GM19238 (cell line): ENCODE results near the gene CASP12.

Experiments
- DNase-seq: peaks from one replicate; pipeline ENCODE4 v3.0.0; 2011; ENCODE audit warnings: low spot score; ENCODE audit not compliant: insufficient read length

CASP12 gene

GRCh38 chr11:104892723-104893511, 5.3 kb downstream of the CASP12 start:
- DNase-seq = no peak

- no peak for DNase-seq
These were observed 7.1 kb downstream of the CASP12 start for GRCh38 chr11:104891135-104891534.

DNA sequence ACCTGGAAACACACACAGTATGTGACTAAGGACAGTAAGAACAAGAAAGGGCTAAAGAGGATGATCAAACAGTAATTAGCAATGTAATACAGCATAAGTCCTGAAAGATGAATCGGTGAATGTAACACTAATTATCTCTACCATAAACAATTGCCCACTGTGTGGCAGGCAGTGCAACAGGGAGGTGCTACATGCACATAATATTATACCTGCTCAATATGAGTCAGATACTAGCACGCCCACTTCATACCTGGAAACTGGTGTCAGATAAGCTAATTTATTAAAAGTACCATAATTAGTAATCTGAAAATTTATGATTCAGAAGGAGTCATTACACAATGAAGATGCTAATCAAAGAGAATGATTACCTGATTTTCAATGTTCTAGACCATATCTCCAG, 14.9 kb downstream of the CASP12 start:
- DNase-seq = no peak

DNA sequence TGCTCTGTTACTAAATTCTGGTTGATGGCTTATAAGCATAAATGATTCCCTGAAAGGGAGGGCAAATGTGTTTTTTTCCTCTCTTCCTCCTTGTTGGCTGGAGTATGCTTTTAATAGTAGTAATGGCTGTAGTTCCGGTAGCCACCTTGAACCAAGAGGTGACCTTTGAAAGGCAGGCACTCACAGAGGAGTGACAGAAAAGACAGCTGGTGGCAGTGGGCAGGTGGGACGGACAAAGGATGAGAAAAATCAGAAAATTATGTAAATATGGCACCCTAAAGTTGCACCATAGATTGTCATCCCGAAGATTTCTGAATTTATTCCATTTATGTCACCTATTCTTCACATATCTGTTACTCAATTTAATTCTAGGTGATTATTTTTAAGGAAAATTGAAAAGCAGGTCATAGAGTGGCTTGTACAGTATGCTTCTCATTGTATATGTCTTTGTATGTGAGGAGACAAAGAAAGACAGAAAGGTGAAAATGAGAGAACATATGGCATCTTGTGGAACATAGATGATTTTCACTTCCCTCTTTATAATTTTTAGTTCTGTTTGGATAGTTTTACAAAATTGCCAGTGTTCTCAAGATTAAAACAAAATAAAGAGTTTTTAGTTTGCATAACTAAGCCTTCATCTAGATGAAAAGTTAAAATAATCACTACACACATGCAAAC, 17.0 kb downstream of the CASP12 start:
- DNase-seq = no peak

DNA sequence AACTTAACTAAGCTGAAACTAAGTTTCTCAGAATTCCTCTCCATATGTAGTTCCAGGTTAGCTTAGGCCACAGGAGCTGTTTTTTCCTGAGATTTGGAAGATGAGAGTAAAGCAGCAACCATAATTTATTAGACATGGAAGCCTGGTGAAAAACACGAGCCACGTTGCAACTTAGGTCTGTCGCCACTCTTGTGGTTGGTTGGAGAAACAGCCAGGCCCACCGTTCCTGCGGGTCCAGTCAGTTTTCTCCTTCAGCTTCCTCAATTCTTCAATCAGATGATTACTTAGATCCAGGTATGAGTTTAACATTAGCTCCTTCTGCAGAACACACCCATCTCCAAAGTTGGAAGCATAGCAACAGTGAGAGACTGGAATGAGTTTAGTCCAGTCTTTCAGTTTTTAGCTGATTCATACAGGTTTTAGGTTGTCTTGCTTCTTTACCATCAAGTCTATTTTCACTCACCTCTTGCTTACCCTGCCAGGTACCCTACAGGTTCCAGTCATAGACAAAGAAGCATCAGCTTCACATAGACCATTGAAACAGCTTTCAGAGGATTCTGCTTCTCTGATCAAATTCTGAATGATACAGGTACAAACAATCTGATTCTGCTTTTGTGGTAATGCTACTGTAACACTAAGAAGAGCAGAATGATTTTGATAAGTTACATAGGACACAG, 18.6 kb downstream of the CASP12 start:
- DNase-seq = no peak

- DNase-seq = no peak
These were observed 21.3 kb downstream of the CASP12 start for GRCh38 chr11:104876861-104877431.

GRCh38 chr11:104876324-104876723, 21.9 kb downstream of the CASP12 start:
- DNase-seq = no peak

DNA sequence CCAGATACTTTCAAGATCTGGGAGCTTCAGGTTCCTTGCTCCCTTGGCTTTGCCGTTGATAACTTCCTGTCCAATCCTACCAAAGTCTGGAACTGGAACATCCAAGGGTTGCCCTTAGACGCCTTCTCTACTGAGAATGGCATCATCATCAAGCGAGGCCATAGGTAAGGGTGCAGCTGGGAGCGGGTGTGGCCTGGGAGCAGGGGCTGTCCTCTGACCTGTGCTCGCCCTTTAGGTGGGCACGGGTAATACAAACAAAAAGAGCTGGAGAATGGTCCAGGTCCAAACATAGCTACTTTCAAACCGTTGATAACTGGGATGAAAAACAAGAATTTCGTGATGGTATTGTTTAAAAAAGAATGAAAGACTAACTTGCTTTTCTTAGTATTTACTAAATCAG, 25.0 kb downstream of the CASP12 start:
- DNase-seq = no peak

- no peak for DNase-seq
These were observed 25.9 kb downstream of the CASP12 start for GRCh38 chr11:104872393-104872792.

- DNase-seq = no peak
These were observed 27.4 kb downstream of the CASP12 start for GRCh38 chr11:104870910-104871309.

DNA sequence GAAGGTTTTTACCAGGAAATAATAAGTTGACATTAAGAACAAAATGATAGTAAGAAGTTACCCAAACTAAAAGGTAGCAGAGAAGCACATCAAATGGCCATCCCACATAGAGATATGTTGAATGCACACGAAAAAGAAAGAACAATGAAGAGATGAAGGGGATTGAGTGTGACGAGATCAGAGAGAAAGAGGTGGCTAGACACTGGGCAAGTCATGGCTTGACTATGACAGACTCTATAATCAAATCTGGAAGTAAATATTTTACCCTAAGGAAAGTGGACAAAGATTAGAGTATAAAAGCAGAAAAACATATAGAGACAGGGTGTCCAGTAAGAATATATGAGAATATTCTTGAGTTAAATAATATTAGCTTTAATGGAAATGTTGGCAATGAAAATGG, 31.4 kb downstream of the CASP12 start:
- DNase-seq = no peak

DNA sequence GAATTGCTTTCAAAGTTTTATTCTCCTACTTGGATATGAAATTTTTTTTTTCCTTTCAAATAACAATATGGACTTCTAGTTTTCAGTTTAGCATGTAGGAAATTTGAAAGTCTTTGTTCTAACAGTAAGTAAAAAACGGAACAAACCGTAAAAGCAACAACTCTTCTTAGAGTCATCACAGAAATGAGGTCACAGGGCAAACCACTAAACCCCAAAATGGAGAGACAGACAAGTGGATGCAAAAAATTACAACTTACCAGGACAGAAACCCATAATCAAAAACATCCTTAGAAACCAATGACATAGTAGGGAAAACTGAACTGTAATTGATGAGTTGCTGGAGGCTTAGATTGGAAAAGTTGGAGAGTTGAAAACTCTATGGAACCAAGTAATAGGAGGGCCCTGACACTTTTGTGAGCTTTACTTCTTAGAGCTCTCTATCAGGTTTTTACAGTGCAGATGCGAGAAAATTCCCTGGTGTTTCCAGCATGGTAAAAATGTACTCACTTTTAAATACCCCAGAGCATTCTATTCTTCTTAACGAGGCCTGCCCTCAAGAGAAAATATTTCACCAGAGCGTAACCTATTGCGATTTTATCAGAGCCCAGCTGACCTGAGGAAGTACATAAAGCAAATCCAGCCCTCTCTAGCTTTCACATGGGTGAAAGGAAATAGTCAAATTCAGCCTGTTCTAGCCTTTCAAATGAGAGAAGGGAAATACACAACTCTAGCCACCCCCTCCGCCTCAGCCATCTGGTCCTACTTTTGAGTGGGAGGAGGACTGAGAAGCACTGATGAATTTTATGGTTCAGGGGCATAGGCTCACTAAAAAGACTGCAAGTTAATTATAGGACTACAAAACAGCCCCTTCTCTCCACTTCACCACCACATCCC, 39.1 kb downstream of the CASP12 start:
- DNase-seq = no peak

GRCh38 chr11:104856607-104857006, 41.7 kb downstream of the CASP12 start:
- DNase-seq = no peak

- no peak for DNase-seq
These were observed 42.3 kb downstream of the CASP12 start for GRCh38 chr11:104855965-104856364.

GRCh38 chr11:104853276-104853675, 45.0 kb downstream of the CASP12 start:
- DNase-seq = no peak

- DNase-seq = no peak
These were observed 45.4 kb downstream of the CASP12 start for GRCh38 chr11:104852811-104853210.

GRCh38 chr11:104846216-104846615, 52.0 kb downstream of the CASP12 start:
- DNase-seq = no peak

- DNase-seq = no peak
These were observed 53.8 kb downstream of the CASP12 start for GRCh38 chr11:104844451-104844850.

DNA sequence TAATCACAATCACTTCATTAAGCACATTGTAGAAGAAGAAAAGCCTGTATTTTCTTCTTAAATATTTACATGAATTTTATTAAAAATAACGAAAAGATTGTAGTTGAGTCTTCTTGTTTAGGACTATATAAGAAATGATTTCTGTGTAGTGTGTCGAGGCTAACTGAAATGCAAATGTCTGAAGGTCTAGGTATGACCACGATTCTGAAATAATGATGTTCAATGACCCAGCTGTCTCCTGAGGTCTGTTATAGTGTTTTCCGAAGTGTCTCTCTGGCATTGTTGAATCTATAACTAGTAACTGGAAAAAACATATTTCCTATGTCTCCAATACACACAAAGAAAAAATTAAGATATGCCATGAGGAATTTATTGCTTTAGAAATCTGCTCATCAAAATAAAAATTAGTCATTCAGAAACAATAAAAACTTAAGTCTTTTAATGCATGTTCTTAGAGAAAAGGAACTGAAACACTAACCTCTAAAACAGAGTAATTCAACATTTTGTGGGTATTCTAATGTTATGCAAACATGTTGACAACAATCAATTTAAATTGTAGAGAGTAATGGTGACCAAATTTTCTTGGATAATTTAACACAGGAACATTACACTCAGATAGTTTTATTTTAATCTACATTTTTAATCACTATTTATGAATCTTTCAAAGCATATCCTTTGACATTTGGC, 55.0 kb downstream of the CASP12 start:
- DNase-seq = no peak

- no peak for DNase-seq
These were observed 56.2 kb downstream of the CASP12 start for GRCh38 chr11:104841973-104842525.
